Gastrocnemius medialis (tissue), 4 donors: Measurements from ENCODE around the gene GALNT9. TPM values are rescaled to one million over a fixed set of nuclear protein-coding genes. Genes with fewer than 3 reads are reported as not detected.

ENCODE experiments used
- ATAC-seq, 2 donors: fragments of 150-250 bp; one replicate each; pipeline ENCODE4 v1.9.1; 2016
- DNase-seq, 2 donors: peaks; one replicate each; pipeline ENCODE4 v3.0.0-alpha.2; 2019
- H3K27ac ChIP-seq, 4 donors: fragments of 200-600 bp; sonication (generic); 1 replicate in 1 of 4; 2 replicates in 3 of 4; pipeline ENCODE4 v1.5.1; 2016 to 2018; ENCODE audit warnings: mild to moderate bottlenecking in 2 of 4, moderate library complexity in 1 of 4
- H3K27me3 ChIP-seq, 3 donors: fragments of 200-600 bp; sonication (generic) in 2 of 3; 1 replicate in 1 of 3; 2 replicates in 2 of 3; pipeline versions ENCODE4 v1.5.1 to v1.6.0; 2016 to 2019; ENCODE audit warnings: mild to moderate bottlenecking in 1 of 3, moderate library complexity in 1 of 3
- H3K36me3 ChIP-seq, 2 donors: fragments of 200-600 bp; sonication (generic) in 1 of 2; one replicate each; pipeline ENCODE4 v1.5.1; 2017 to 2018
- H3K4me1 ChIP-seq, 2 donors: fragments of 200-600 bp; sonication (generic) in 1 of 2; one replicate each; pipeline ENCODE4 v1.5.1; 2016 to 2017; ENCODE audit warnings: mild to moderate bottlenecking in 2 of 2
- H3K4me3 ChIP-seq, 4 donors: fragments of 200-600 bp; sonication (generic) in 3 of 4; 1 replicate in 1 of 4; 2 replicates in 3 of 4; pipeline ENCODE4 v1.5.1; 2016 to 2019; ENCODE audit warnings: mild to moderate bottlenecking in 2 of 4
- H3K9me3 ChIP-seq, 3 donors: fragments of 200-600 bp; sonication (generic) in 2 of 3; 1 replicate in 1 of 3; 2 replicates in 2 of 3; pipeline ENCODE4 v1.5.1; 2016 to 2019
- POLR2A ChIP-seq, 2 donors: fragments of 450-650 bp; IDR thresholded peaks; one replicate each; pipeline ENCODE4 v1.6.1; 2017; ENCODE audit warnings: antibody characterized with exemption in 2 of 2, mild to moderate bottlenecking in 2 of 2, moderate library complexity in 2 of 2
- in situ Hi-C, 4 donors: fragments of 200-750 bp; cut with MboI; loops; one replicate each; pipeline versions ENCODE4 v1.15.0 to v1.8.0; 2017; ENCODE audit warnings: low sequenced_read_pairs in 4 of 4
- intact Hi-C: fragments of 100-400 bp; cut with DNase I; formaldehyde crosslinking; loops from one replicate; pipeline ENCODE4 v1.15.1; 2023; ENCODE audit warnings: low total_unique reads
- total RNA-seq, 4 donors: library from RNA; depleted of rRNA; stranded (reverse); fragments of >200 nt; gene quantifications; one replicate each; pipeline versions ENCODE4 v1.1.0 to v1.2.3, GENCODE V29; 2016
- TF ChIP-seq, protein P1 (sequence below), 5 experiments: fragments of 450-650 bp in 3 of 5; fragments of 200-600 bp in 2 of 5; sonication (generic) in 2 of 5; IDR thresholded peaks in 4 of 5; conservative IDR thresholded peaks in 1 of 5; 1 replicate in 4 of 5; 2 replicates in 1 of 5; pipeline ENCODE4 v1.5.1; 2016 to 2019; ENCODE audit warnings: antibody characterized with exemption in 5 of 5, mild to moderate bottlenecking in 3 of 5, moderate library complexity in 3 of 5

The GALNT9 gene
- total RNA-seq, 4 donors from 2014 or later = not detected

DNA sequence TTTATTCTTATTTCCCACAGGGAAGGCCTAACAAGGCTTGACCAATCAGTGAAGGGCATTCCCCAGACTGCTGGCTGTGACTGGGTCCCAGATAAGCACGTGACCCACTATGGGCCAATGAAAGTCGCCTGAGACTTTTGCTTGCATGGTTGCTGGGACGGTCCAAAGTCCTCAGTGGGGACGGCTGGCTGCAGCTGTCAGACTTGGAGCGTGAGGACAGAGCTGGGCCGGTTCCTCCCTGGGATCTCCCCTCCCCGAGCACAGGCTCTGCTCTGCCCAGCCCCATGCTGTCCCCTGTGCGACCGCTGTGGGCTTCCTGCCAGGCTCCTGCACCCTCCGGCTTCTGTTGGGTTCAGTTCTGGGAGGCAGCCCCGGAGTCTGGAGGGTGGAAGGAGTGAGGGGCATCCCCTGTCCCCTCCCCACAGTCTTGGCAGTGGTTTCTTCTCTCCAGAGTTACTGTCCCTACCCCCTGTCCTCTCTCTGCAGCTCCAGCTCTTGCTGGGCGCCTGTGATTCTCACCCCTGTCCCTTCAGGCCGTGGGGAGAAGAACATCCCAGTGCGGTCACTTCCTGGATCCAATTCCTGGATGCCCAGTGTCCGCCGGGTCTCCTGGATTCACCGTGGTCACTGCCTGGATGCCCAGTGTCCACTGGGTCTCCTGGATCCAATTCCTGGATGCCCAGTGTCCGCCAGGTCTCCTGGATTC lies 50.1 kb downstream of the GALNT9 start:
- no peak overlapping the region for H3K27ac ChIP-seq
- intact Hi-C loops = no loop called here
- no peak for DNase-seq
- H3K36me3 ChIP-seq = no peaks in the 10 kb centered on the region
- H3K4me3 ChIP-seq = no peak overlapping the region
- no peaks in the 10 kb centered on the region for H3K9me3 ChIP-seq
- in situ Hi-C loops = loop anchor here in 1 of 4 donors (25.0 kb wide), 1 partner anchor 108 kb away; no protein-coding TSS in a partner anchor
- no peaks in the 10 kb centered on the region for H3K4me1 ChIP-seq
- peak in 1 of 2 donors; percentile 90 for ATAC-seq
- no peak for TF ChIP-seq POLR2A (IDR thresholded peaks at IDR 0.05)
- TF ChIP-seq, protein P1, sequence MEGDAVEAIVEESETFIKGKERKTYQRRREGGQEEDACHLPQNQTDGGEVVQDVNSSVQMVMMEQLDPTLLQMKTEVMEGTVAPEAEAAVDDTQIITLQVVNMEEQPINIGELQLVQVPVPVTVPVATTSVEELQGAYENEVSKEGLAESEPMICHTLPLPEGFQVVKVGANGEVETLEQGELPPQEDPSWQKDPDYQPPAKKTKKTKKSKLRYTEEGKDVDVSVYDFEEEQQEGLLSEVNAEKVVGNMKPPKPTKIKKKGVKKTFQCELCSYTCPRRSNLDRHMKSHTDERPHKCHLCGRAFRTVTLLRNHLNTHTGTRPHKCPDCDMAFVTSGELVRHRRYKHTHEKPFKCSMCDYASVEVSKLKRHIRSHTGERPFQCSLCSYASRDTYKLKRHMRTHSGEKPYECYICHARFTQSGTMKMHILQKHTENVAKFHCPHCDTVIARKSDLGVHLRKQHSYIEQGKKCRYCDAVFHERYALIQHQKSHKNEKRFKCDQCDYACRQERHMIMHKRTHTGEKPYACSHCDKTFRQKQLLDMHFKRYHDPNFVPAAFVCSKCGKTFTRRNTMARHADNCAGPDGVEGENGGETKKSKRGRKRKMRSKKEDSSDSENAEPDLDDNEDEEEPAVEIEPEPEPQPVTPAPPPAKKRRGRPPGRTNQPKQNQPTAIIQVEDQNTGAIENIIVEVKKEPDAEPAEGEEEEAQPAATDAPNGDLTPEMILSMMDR (IDR thresholded peaks at IDR 0.05 in 4 of 5, conservative IDR thresholded peaks at IDR 0.05 in 1 of 5) = no peak
- H3K27me3 ChIP-seq = peaks cover 68 to 92% (median 78%) of the 10 kb centered on the region in 3 donors

DNA sequence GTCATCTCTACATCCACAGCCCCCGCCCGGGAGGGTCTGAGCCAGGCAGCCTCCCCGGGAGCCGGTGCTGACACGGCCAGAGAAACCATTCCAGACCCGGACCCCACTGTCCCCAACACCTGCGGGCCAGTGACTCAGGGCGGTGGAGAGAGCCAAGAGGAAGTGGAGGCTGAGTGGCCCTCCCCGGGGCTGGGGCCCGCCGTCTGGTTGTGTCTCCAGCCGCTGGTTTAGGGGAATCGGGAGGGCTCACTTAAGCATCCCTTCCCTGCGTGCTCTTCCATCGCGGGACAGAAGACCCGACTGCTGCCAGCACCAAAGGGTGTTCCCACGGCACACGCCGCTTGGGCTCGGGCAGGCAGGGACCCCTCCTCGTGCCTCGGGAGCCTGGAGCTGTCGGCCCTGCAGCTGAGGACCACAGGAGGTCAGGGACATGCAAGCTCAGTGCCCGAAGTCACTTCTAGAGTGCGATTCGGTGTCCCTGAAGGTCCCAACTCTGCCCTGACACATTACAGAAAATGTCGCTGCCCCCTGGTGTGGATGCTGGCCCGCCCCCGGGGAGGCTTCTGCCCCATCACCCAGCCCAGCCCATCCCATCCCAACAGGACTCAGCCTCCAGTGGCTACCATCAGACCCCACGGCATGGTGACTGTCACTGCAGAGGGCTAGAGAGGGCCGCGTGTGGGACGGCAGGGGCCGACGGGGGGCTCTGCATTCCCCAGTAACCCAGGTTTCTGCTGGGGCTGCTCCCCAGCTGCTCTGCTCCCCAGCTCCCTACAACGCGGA lies 50.8 kb downstream of the GALNT9 start:
- TF ChIP-seq, protein P1 (IDR thresholded peaks at IDR 0.05 in 4 of 5, conservative IDR thresholded peaks at IDR 0.05 in 1 of 5) = no peak
- no peak for TF ChIP-seq POLR2A (IDR thresholded peaks at IDR 0.05)
- Histone ChIP-seq H3K27ac (no peak overlapping the region), H3K27me3 (peaks cover 71 to 92% (median 78%) of the 10 kb centered on the region in 3 donors), H3K4me3 (no peak overlapping the region), H3K4me1 (no peaks in the 10 kb centered on the region), H3K36me3 (no peaks in the 10 kb centered on the region), H3K9me3 (no peaks in the 10 kb centered on the region)
- in situ Hi-C loops (loop anchor here in 1 of 4 donors (25.0 kb wide), 1 partner anchor 109 kb away; no protein-coding TSS in a partner anchor), intact Hi-C loops (no loop called here)
- DNase-seq (no peak), ATAC-seq (no peak)

DNA sequence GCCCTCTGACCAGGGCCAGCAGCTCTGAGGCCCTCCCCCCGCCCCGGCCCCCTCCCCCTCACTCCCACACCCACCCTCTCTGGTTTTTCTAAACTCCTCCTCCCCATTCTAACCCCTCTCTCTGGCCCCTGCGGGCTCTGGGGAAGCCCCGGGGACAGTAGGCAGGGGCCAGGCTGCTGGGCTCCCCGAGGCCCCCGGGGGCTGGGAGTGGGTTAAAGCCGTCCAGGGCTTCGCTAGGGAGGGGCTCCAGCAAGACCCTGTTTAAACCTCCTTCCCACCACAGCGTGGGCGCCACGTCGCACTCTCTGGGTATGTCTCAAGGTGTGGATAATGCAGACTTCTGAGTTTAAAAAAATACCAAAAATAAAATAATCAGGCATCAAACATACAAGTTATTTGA lies 51.4 kb downstream of the GALNT9 start:
- TF ChIP-seq, protein P1 (IDR thresholded peaks at IDR 0.05 in 4 of 5, conservative IDR thresholded peaks at IDR 0.05 in 1 of 5) = no peak
- no peak for TF ChIP-seq POLR2A (IDR thresholded peaks at IDR 0.05)
- ATAC-seq (no peak), DNase-seq (no peak)
- intact Hi-C loops (no loop called here), in situ Hi-C loops (loop anchor here in 1 of 4 donors (25.0 kb wide), 1 partner anchor 109 kb away; no protein-coding TSS in a partner anchor)
- Histone ChIP-seq H3K4me1 (no peaks in the 10 kb centered on the region), H3K9me3 (no peaks in the 10 kb centered on the region), H3K27me3 (peaks cover 72 to 89% (median 74%) of the 10 kb centered on the region in 3 donors), H3K36me3 (no peaks in the 10 kb centered on the region), H3K27ac (no peak overlapping the region), H3K4me3 (no peak overlapping the region)

DNA sequence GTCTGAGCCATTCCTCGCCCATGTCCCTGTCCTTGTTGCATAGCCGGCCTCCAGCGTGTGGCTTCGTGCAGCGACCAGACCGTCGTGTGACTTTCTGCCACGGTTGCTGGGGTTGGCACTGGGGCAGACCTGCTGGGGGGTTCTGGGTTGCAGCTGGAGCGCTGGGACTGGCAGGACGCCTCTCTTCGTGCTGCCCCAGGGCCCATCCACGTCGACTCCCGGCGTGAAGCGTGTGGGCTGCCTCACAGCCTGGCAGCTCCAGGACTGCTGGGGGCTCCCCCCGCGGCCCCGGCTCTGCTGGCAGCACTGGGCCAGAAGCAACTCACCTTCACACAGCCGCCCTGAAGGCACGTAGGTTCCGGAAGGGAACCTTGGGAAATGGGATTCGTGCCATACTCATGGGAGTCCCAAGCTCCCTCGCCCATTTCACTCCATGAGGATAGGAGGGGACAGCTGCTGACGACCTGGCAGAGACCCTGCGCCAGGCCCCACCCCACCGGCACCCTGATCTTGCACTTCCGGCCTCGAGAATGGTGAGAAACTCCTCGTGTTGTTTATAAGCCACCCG lies 51.9 kb downstream of the GALNT9 start:
- no peaks in the 10 kb centered on the region for H3K36me3 ChIP-seq
- H3K9me3 ChIP-seq = no peaks in the 10 kb centered on the region
- H3K4me3 ChIP-seq = no peak overlapping the region
- no peak for DNase-seq
- in situ Hi-C loops = loop anchor here in 1 of 4 donors (25.0 kb wide), 1 partner anchor 110 kb away; no protein-coding TSS in a partner anchor
- no peak overlapping the region for H3K27ac ChIP-seq
- no peaks in the 10 kb centered on the region for H3K4me1 ChIP-seq
- intact Hi-C loops = no loop called here
- ATAC-seq = no peak
- TF ChIP-seq POLR2A (IDR thresholded peaks at IDR 0.05) = no peak
- TF ChIP-seq, protein P1 (IDR thresholded peaks at IDR 0.05 in 4 of 5, conservative IDR thresholded peaks at IDR 0.05 in 1 of 5) = no peak
- peaks cover 71 to 84% (median 73%) of the 10 kb centered on the region in 3 donors for H3K27me3 ChIP-seq
